ENCODE measurements around the gene NDST3. TPM values are rescaled to one million over a fixed set of nuclear protein-coding genes. Genes with fewer than 3 reads are reported as not detected.

The NDST3 gene
- total RNA-seq, 2 experiments from 2014 or later, result not detected

DNA sequence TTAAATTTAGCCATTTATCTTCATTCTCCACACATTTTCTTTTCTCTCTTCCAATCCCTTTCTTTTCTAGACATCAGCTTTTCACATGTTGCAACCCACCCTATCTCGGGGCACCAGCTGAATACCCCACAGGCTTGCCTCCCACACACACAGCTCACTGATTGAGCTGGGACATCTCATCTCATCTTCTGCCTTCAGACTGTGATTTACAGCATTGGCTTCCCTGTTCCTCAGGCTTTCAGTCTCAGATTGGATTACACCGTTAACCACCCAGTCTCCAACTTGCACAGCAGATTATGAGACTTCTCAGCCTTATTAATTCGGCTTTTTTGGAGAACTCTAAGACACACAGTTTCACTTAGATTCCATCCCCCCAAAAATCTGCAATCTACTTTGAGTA is 224.8 kb downstream of the NDST3 start:
- H3K36me3 ChIP-seq (ENCODE audit: insufficient read depth, low read length), result no peaks in the 10 kb centered on the region
- H4K20me1 ChIP-seq (ENCODE audit: insufficient read depth, low read length), result no peaks in the 10 kb centered on the region
- no peaks in the 10 kb centered on the region for H3K9me2 ChIP-seq (ENCODE audit: insufficient read depth, low read length)
- no TSS peak for BruUV-seq (replicated peaks)
- H3K9me3 ChIP-seq (ENCODE audit: low read length), result no peaks in the 10 kb centered on the region
- ChIA-PET CTCF (ENCODE audit: unreplicated experiment) (no interaction called here), POLR2A (no interaction called here)
- no peak overlapping the region for H3K27ac ChIP-seq (ENCODE audit: low read depth, low read length, poor library complexity, severe bottlenecking)
- H3K4me1 ChIP-seq (ENCODE audit: insufficient read depth, low read length, poor library complexity, severe bottlenecking), result no peaks in the 10 kb centered on the region
- H3K4me3 ChIP-seq (ENCODE audit: low read depth, low read length, poor library complexity, severe bottlenecking), result no peak overlapping the region
- no peak for DNase-seq (ENCODE audit: low spot score)
- no peaks in the 10 kb centered on the region for H3K79me2 ChIP-seq (ENCODE audit: insufficient read depth, low read depth, low read length)
- TF ChIP-seq CTCF (conservative IDR thresholded peaks at IDR 0.05; ENCODE audit: low read length) (no peak), EZH2phosphoT487 (IDR thresholded peaks at IDR 0.05; ENCODE audit: borderline replicate concordance, low read depth, low read length) (no peak)
- no peak overlapping the region for H2AFZ ChIP-seq (ENCODE audit: low read length)
- intact Hi-C loops (cut with micrococcal nuclease; ENCODE audit: unreplicated experiment), result no loop called here
- H3K4me2 ChIP-seq (ENCODE audit: low read length), result no peak overlapping the region

GRCh38 chr4:118260309-118260708 is 226.0 kb downstream of the NDST3 start:
- H3K4me1 ChIP-seq (ENCODE audit: insufficient read depth, low read length, poor library complexity, severe bottlenecking), result no peaks in the 10 kb centered on the region
- no peak for DNase-seq (ENCODE audit: low spot score)
- no peak overlapping the region for H3K27ac ChIP-seq (ENCODE audit: low read depth, low read length, poor library complexity, severe bottlenecking)
- H3K79me2 ChIP-seq (ENCODE audit: insufficient read depth, low read depth, low read length), result no peaks in the 10 kb centered on the region
- no peaks in the 10 kb centered on the region for H4K20me1 ChIP-seq (ENCODE audit: insufficient read depth, low read length)
- no peaks in the 10 kb centered on the region for H3K9me3 ChIP-seq (ENCODE audit: low read length)
- H3K4me3 ChIP-seq (ENCODE audit: low read depth, low read length, poor library complexity, severe bottlenecking), result no peak overlapping the region
- ChIA-PET CTCF (ENCODE audit: unreplicated experiment) (no interaction called here), POLR2A (interaction anchor here (0.9 kb wide), 1 partner anchor 164 kb away, joined by 4 read pairs; no protein-coding TSS in a partner anchor)
- H3K36me3 ChIP-seq (ENCODE audit: insufficient read depth, low read length), result no peaks in the 10 kb centered on the region
- BruUV-seq (replicated peaks), result no TSS peak
- intact Hi-C loops (cut with micrococcal nuclease; ENCODE audit: unreplicated experiment), result no loop called here
- H3K4me2 ChIP-seq (ENCODE audit: low read length), result no peak overlapping the region
- H2AFZ ChIP-seq (ENCODE audit: low read length), result no peak overlapping the region
- no peaks in the 10 kb centered on the region for H3K9me2 ChIP-seq (ENCODE audit: insufficient read depth, low read length)
- TF ChIP-seq EZH2phosphoT487 (IDR thresholded peaks at IDR 0.05; ENCODE audit: borderline replicate concordance, low read depth, low read length) (no peak), CTCF (conservative IDR thresholded peaks at IDR 0.05; ENCODE audit: low read length) (no peak)

DNA sequence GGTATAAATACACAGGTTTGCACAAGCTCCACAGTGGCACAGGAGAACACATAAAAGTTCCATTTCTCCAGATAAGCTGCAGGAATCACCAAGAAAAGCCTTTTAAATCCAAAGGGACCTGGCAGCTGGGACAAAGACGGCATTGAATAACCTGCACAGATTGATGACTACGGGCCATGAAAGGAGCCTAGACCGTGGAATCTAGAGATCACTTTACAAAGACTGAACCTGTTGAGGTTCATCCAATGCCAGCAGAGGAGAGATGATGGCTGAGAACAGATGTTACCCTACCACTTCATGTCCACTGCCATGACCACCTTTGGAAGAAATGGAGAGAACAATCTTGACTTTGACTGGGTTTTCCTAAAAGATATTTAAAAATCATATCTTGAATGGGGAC is 229.8 kb downstream of the NDST3 start:
- DNase-seq (ENCODE audit: low spot score), result no peak
- Histone ChIP-seq H3K36me3 (ENCODE audit: insufficient read depth, low read length) (no peaks in the 10 kb centered on the region), H3K27ac (ENCODE audit: low read depth, low read length, poor library complexity, severe bottlenecking) (no peak overlapping the region), H4K20me1 (ENCODE audit: insufficient read depth, low read length) (no peaks in the 10 kb centered on the region), H3K4me2 (ENCODE audit: low read length) (no peak overlapping the region), H3K9me3 (ENCODE audit: low read length) (no peaks in the 10 kb centered on the region), H3K4me3 (ENCODE audit: low read depth, low read length, poor library complexity, severe bottlenecking) (no peak overlapping the region), H3K4me1 (ENCODE audit: insufficient read depth, low read length, poor library complexity, severe bottlenecking) (no peaks in the 10 kb centered on the region), H2AFZ (ENCODE audit: low read length) (no peak overlapping the region), H3K79me2 (ENCODE audit: insufficient read depth, low read depth, low read length) (no peaks in the 10 kb centered on the region), H3K9me2 (ENCODE audit: insufficient read depth, low read length) (no peaks in the 10 kb centered on the region)
- POLR2A ChIA-PET, result no interaction called here
- intact Hi-C loops (cut with micrococcal nuclease; ENCODE audit: unreplicated experiment), result no loop called here
- no peak for TF ChIP-seq CTCF (conservative IDR thresholded peaks at IDR 0.05; ENCODE audit: low read length)
- TF ChIP-seq EZH2phosphoT487 (IDR thresholded peaks at IDR 0.05; ENCODE audit: borderline replicate concordance, low read depth, low read length), result no peak
- CTCF ChIA-PET (ENCODE audit: unreplicated experiment), result no interaction called here
- BruUV-seq (replicated peaks), result no TSS peak

Measured in OCI-LY7 (cell line).